Testis (tissue), 3 donors: Measurements from ENCODE around the gene DFFA. TPM values are rescaled to one million over a fixed set of nuclear protein-coding genes. Genes with fewer than 3 reads are reported as not detected.
"Not testable (repeated sequence)": the region's sequence is repeated elsewhere in the genome, so short reads cannot be mapped to it uniquely, and the experiment has no call there.

Experiments used
- DNase-seq: peaks from one replicate; pipeline ENCODE4 v3.0.0-alpha.2; 2019
- H3K27ac ChIP-seq, 2 donors: fragments of 200-600 bp; sonication (generic); one replicate each; pipeline ENCODE4 v1.5.1; 2019
- H3K27me3 ChIP-seq: fragments of 200-600 bp; sonication (generic); one replicate; pipeline ENCODE4 v1.5.1; 2019
- H3K36me3 ChIP-seq: fragments of 200-600 bp; sonication (generic); one replicate; pipeline ENCODE4 v1.5.1; 2017; ENCODE audit warnings: low read depth; ENCODE audit errors: missing control alignments
- H3K4me1 ChIP-seq: fragments of 200-600 bp; sonication (generic); one replicate; pipeline ENCODE4 v1.5.1; 2019
- H3K4me3 ChIP-seq, 2 donors: fragments of 200-600 bp; sonication (generic); one replicate each; pipeline ENCODE4 v1.5.1; 2017 to 2019
- H3K9me3 ChIP-seq: fragments of 200-600 bp; sonication (generic); one replicate; pipeline ENCODE4 v1.5.1; 2017
- POLR2A ChIP-seq: fragments of 450-650 bp; IDR thresholded peaks from one replicate; pipeline ENCODE4 v1.6.1; 2017; ENCODE audit warnings: antibody characterized with exemption, mild to moderate bottlenecking, moderate library complexity
- whole genome bisulfite sequencing, 2 donors: methylation state at CpG; one replicate each; pipeline ENCODE4 v1.1.5; 2018; 5-methylcytosine and 5-hydroxymethylcytosine counted together
- intact Hi-C: fragments of 100-400 bp; cut with DNase I; formaldehyde crosslinking; loops from one replicate; pipeline ENCODE4 v1.15.1; 2023; ENCODE audit warnings: low total_unique reads
- polyA plus RNA-seq: library from polyadenylated mRNA; stranded (reverse); fragments of 350-450 nt; fragmentation: Illumina TruSeq; extraction: RNeasy Lipid Tissue Mini Kit (QIAGEN cat#74804); gene quantifications from one replicate; pipeline ENCODE4 v1.2.3, GENCODE V29; 2014; ENCODE audit warnings: low read depth, low replicate concordance; ENCODE audit not compliant: insufficient read depth
- total RNA-seq, 2 donors: library from RNA; depleted of rRNA; stranded (reverse); fragments of >200 nt; gene quantifications; one replicate each; pipeline ENCODE4 v1.2.3, GENCODE V29; 2016
- TF ChIP-seq, protein P1 (sequence below), 3 experiments: fragments of 450-650 bp in 2 of 3; fragments of 200-600 bp in 1 of 3; sonication (generic) in 1 of 3; IDR thresholded peaks; one replicate each; pipeline ENCODE4 v1.5.1; 2016 to 2019; ENCODE audit warnings: antibody characterized with exemption in 3 of 3, mild to moderate bottlenecking in 2 of 3, moderate library complexity in 1 of 3

The DFFA gene
- total and polyA plus RNA-seq, 3 donors from 2014 or later = 27.3 to 34.9 (median 31.1) TPM

DNA sequence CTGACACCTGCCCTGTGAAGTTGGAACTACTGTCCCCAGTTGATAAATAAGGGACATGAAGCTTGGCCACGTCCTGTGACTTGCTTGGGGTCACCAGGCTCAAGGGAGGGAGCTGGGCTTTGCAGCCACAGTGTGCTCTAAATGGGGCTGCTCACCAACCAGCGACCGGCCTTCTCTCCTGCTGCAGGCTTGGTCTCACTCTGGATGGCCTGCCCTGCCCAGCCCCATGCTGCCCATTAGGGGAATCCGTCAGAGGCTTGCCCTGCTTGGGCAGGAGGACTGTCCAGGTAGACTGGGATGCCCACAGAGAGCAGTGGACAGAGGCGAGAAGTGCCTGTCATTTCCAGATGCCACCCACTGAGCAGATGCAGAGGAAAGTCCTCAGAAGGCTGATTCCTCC lies 43.3 kb downstream of the DFFA start:
- Histone ChIP-seq H3K27me3 (no peaks in the 10 kb centered on the region), H3K27ac (no peak overlapping the region), H3K4me3 (no peak overlapping the region), H3K4me1 (peaks cover 11% of the 10 kb centered on the region), H3K9me3 (no peaks in the 10 kb centered on the region), H3K36me3 (no peaks in the 10 kb centered on the region)
- WGBS, 2 donors = 82 to 83% methylated on average over 5 of the region's 5 CpGs
- intact Hi-C loops = loop anchor here (5.0 kb wide), 1 partner anchor 52 kb away; no protein-coding TSS in a partner anchor
- DNase-seq = no peak
- TF ChIP-seq POLR2A = no peak
- TF ChIP-seq, protein P1, sequence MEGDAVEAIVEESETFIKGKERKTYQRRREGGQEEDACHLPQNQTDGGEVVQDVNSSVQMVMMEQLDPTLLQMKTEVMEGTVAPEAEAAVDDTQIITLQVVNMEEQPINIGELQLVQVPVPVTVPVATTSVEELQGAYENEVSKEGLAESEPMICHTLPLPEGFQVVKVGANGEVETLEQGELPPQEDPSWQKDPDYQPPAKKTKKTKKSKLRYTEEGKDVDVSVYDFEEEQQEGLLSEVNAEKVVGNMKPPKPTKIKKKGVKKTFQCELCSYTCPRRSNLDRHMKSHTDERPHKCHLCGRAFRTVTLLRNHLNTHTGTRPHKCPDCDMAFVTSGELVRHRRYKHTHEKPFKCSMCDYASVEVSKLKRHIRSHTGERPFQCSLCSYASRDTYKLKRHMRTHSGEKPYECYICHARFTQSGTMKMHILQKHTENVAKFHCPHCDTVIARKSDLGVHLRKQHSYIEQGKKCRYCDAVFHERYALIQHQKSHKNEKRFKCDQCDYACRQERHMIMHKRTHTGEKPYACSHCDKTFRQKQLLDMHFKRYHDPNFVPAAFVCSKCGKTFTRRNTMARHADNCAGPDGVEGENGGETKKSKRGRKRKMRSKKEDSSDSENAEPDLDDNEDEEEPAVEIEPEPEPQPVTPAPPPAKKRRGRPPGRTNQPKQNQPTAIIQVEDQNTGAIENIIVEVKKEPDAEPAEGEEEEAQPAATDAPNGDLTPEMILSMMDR (IDR thresholded peaks at IDR 0.05) = no peak

DNA sequence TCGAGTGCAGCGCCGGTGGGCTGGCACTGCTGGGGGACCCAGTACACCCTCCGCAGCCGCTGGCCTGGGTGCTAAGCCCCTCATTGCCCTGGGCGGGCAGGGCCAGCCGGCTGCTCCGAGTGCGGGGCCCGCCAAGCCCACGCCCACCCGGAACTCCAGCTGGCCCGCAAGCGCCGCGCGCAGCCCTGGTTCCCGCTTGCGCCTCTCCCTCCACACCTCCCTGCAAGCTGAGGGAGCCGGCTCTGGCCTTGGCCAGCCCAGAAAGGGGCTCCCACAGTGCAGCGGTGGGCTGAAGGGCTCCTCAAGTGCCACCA lies 45.8 kb downstream of the DFFA start:
- not testable (repeated sequence) for H3K9me3 ChIP-seq, H3K36me3 ChIP-seq, H3K27me3 ChIP-seq, DNase-seq, H3K4me3 ChIP-seq, H3K27ac ChIP-seq
- WGBS, 2 donors = 100% methylated on average over 2 to 4 of the region's 21 CpGs
- intact Hi-C loops = loop anchor here (5.0 kb wide), 1 partner anchor 49 kb away; no protein-coding TSS in a partner anchor
- peaks cover 10% of the 10 kb centered on the region for H3K4me1 ChIP-seq

DNA sequence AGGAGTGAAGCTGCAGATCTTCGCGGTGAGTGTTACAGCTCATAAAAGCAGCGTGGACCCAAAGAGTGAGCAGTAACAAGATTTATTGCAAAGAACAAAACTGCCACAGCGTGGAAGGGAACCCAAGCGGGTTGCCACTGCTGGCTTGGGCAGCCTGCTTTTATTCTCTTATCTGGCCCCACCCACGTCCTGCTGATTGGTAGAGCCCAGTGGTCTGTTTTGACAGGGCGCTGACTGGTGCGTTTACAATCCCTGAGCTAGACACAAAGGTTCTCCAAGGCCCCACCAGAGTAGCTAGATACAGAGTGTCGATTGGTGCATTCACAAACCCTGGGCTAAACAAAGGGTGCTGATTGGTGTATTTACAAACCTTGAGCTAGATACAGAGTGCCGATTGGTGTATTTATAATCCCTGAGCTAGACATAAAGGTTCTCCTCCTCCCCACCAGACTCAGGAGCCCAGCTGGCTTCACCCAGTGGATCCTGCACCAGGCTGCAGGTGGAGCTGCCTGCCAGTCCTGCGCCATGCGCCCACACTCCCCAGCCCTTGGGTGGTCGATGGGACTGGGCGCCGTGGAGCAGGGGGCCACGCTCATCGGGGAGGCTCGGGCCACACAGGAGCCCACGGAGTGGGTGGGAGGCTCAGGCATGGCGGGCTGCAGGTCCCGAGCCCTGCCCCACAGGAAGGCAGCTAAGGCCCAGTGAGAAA lies 46.3 kb downstream of the DFFA start:
- DNase-seq, H3K36me3 ChIP-seq, H3K4me1 ChIP-seq, H3K27me3 ChIP-seq, H3K27ac ChIP-seq, H3K9me3 ChIP-seq, H3K4me3 ChIP-seq: not testable (repeated sequence)
- intact Hi-C loops = loop anchor here (5.0 kb wide), 1 partner anchor 49 kb away; no protein-coding TSS in a partner anchor
- WGBS, 2 donors = 83 to 88% methylated on average over 10 to 18 of the region's 21 CpGs

DNA sequence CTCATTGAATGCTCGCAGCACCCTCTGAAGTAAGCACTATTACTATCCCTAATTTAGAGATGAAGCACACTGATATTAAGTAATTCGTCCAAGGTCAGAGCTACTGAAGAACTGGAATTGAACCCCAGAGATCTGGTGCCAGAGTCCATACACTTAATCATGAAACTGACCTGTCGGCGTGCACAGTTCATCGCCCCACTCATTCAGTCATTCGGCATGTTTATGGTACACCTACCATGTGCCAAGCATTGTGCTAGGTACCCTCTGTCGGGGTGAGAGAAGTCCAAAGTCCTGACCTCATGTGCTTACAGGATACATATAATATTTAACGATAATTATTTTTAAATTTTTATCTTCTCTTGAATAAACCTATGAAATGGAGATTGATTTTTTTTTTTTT lies 47.7 kb downstream of the DFFA start:
- Histone ChIP-seq H3K4me3 (no peak overlapping the region), H3K36me3 (no peaks in the 10 kb centered on the region), H3K27ac (no peak overlapping the region), H3K4me1 (peaks cover 1% of the 10 kb centered on the region), H3K27me3 (no peaks in the 10 kb centered on the region), H3K9me3 (no peaks in the 10 kb centered on the region)
- TF ChIP-seq, protein P1 (IDR thresholded peaks at IDR 0.05) = no peak
- no peak for TF ChIP-seq POLR2A
- no peak for DNase-seq
- intact Hi-C loops = loop anchor here (5.0 kb wide), 1 partner anchor 47 kb away; no protein-coding TSS in a partner anchor
- 82 to 84% methylated on average over 8 of the region's 8 CpGs for WGBS, 2 donors

DNA sequence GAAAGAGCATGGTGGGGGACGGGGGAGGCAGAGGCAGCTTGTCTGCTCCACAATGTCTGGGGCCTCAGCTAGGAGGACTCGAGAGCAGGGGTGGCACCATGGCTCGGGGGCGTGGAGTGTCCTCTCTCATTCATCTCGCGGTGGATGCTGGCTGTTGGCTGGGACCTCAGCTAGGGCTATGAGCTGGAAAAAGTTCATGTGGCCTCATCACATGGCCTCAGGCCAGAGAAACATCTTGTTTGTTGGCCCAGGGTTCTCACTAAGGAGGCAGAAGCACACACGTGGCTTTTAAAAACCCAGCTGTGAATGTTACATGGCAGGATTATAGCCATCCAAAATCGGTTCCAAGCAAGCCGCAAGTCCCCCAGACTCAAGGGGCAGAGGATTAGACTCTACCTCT lies 48.3 kb downstream of the DFFA start:
- no peak overlapping the region for H3K27ac ChIP-seq
- H3K27me3 ChIP-seq = no peaks in the 10 kb centered on the region
- WGBS, 2 donors = 38 to 68% methylated on average over 8 to 9 of the region's 9 CpGs
- no peaks in the 10 kb centered on the region for H3K4me1 ChIP-seq
- DNase-seq = peak; percentile 72
- no peak overlapping the region for H3K4me3 ChIP-seq
- no peaks in the 10 kb centered on the region for H3K9me3 ChIP-seq
- TF ChIP-seq POLR2A = no peak
- TF ChIP-seq, protein P1 (IDR thresholded peaks at IDR 0.05) = no peak
- intact Hi-C loops = no loop called here
- no peaks in the 10 kb centered on the region for H3K36me3 ChIP-seq

DNA sequence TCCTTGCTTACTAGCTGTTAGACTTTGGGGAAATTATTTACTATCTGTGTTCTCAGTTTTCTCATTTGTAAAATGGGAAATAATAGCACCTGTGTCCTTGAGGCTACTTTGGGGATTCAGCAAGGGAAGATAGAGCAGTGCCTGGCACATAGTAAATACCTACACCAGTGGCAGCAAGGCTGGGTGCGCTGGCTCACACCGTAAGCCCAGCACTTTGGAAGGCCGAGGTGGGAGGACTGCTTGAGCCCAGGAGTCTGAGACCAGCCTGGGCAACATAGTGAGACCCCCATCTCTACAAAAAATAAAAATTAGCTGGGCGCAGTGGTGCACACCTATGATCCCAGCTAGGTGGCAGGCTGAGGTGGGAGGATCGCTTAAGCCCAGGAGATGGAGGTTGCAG lies 50.7 kb downstream of the DFFA start:
- Histone ChIP-seq H3K36me3 (no peaks in the 10 kb centered on the region), H3K27ac (no peak overlapping the region), H3K9me3 (no peaks in the 10 kb centered on the region), H3K4me1 (no peaks in the 10 kb centered on the region), H3K27me3 (no peaks in the 10 kb centered on the region), H3K4me3 (no peak overlapping the region)
- 92 to 95% methylated on average over 5 of the region's 5 CpGs for WGBS, 2 donors
- DNase-seq = no peak
- TF ChIP-seq, protein P1 (IDR thresholded peaks at IDR 0.05) = no peak
- no peak for TF ChIP-seq POLR2A
- intact Hi-C loops = no loop called here
